ENCODE data around the gene EHD1.

Gene EHD1

GRCh38 chr11:64890522-64890939 lies 12.1 kb upstream of the EHD1 start:
- DNase-seq (ENCODE audit: low read depth): no peak

- no peak for DNase-seq (ENCODE audit: low read depth)
Observed at GRCh38 chr11:64888729-64889511, 10.5 kb upstream of the EHD1 start.

GRCh38 chr11:64888406-64888728 lies 9.9 kb upstream of the EHD1 start:
- no peak for DNase-seq (ENCODE audit: low read depth)

- no peak for DNase-seq (ENCODE audit: low read depth)
Observed at GRCh38 chr11:64887757-64888405, 9.5 kb upstream of the EHD1 start.

- no peak for DNase-seq (ENCODE audit: low read depth)
Observed at GRCh38 chr11:64887234-64887756, 8.9 kb upstream of the EHD1 start.

- DNase-seq (ENCODE audit: low read depth): no peak
Observed at GRCh38 chr11:64885367-64886286, 7.2 kb upstream of the EHD1 start.

GRCh38 chr11:64884019-64884418 lies 5.6 kb upstream of the EHD1 start:
- DNase-seq (ENCODE audit: low read depth): no peak

GRCh38 chr11:64883575-64883974 lies 5.2 kb upstream of the EHD1 start:
- DNase-seq (ENCODE audit: low read depth): no peak

GRCh38 chr11:64882243-64882642 lies 3.8 kb upstream of the EHD1 start:
- DNase-seq (ENCODE audit: low read depth): no peak

- no peak for DNase-seq (ENCODE audit: low read depth)
Observed at GRCh38 chr11:64881476-64881875, 3.1 kb upstream of the EHD1 start.

- no peak for DNase-seq (ENCODE audit: low read depth)
Observed at GRCh38 chr11:64880240-64881001, 2.0 kb upstream of the EHD1 start.

GRCh38 chr11:64879244-64879900 lies 951 bp upstream of the EHD1 start:
- no peak for DNase-seq (ENCODE audit: low read depth)

GRCh38 chr11:64878223-64878493 lies 263 bp downstream of the EHD1 start:
- DNase-seq (ENCODE audit: low read depth): no peak

- no peak for DNase-seq (ENCODE audit: low read depth)
Observed at GRCh38 chr11:64877390-64878222, 815 bp downstream of the EHD1 start.

GRCh38 chr11:64876835-64877341 lies 1.5 kb downstream of the EHD1 start:
- DNase-seq (ENCODE audit: low read depth): no peak

GRCh38 chr11:64876229-64876750 lies 2.1 kb downstream of the EHD1 start:
- no peak for DNase-seq (ENCODE audit: low read depth)

GRCh38 chr11:64875369-64876228 lies 2.8 kb downstream of the EHD1 start:
- no peak for DNase-seq (ENCODE audit: low read depth)

- DNase-seq (ENCODE audit: low read depth): no peak
Observed at GRCh38 chr11:64874308-64875240, 3.8 kb downstream of the EHD1 start.
